ENCODE measurements around the gene FOXK2. TPM values are rescaled to one million over a fixed set of nuclear protein-coding genes. Genes with fewer than 3 reads are reported as not detected.

FOXK2 gene
- total and polyA plus RNA-seq, 2 donors (not counting 1 experiment from before 2014, with no cell fraction given), result 19.7 to 62.7 TPM

- peaks cover 51% of the 10 kb centered on the region for H3K4me1 Mint-ChIP-seq
- H3K9me3 ChIP-seq (ENCODE audit: control extremely low read depth in 1 of 3, control insufficient read depth in 2 of 3, insufficient read depth in 1 of 3, low read length in 2 of 3), result peaks cover 0 to 6% (median 0%) of the 10 kb centered on the region in 3 donors
- no peaks in the 10 kb centered on the region for H3K79me2 ChIP-seq (ENCODE audit: control insufficient read depth, insufficient read depth, low read length)
- ATAC-seq (ENCODE audit: low read depth), result no peak
- H3K4me2 ChIP-seq (replicated peaks; ENCODE audit: low read depth, low read length, poor library complexity, severe bottlenecking), result peak overlapping the region; percentile 79
- H2AFZ ChIP-seq (ENCODE audit: insufficient read depth, low read depth, low read length, poor library complexity, severe bottlenecking), result peak overlapping the region; percentile 34
- H3K36me3 ChIP-seq (replicated peaks in 1 of 2; ENCODE audit: control extremely low read depth in 1 of 2, control insufficient read depth in 1 of 2, extremely low read depth in 1 of 2, insufficient read depth in 2 of 2, low read length in 1 of 2), result peaks cover 0 to 19% of the 10 kb centered on the region in 2 experiments
- no peaks in the 10 kb centered on the region for H3K27me3 Mint-ChIP-seq
- no peak overlapping the region for H3K9ac ChIP-seq (ENCODE audit: low read length)
- H3K4me3 ChIP-seq (ENCODE audit: control extremely low read depth in 1 of 5, extremely low read depth in 1 of 5, insufficient read depth in 1 of 5, low read depth in 2 of 5, low read length in 4 of 5), result no peak overlapping the region
- H3K27ac Mint-ChIP-seq, result peak overlapping the region; percentile 74
- no peaks in the 10 kb centered on the region for H3K9me3 Mint-ChIP-seq (ENCODE audit: insufficient read depth)
- H3K4me1 ChIP-seq (ENCODE audit: control insufficient read depth in 2 of 2, insufficient read depth in 2 of 2, low read length in 2 of 2), result peaks cover 27 to 53% of the 10 kb centered on the region in 2 donors
- H3K4me3 Mint-ChIP-seq, result peak overlapping the region; percentile 77
- WGBS (ENCODE audit: insufficient coverage), result 75% methylated on average over 9 of the region's 9 CpGs
- H4K20me1 ChIP-seq (ENCODE audit: control insufficient read depth, insufficient read depth, low read length, poor library complexity, severe bottlenecking), result no peaks in the 10 kb centered on the region
- POLR2A ChIA-PET, result interaction anchor here (1.0 kb wide), 1 partner anchor 12 kb away, joined by 3 read pairs; no protein-coding TSS in a partner anchor
- H3K27ac ChIP-seq (ENCODE audit: low read length in 2 of 2), result peak overlapping the region; percentile 65 to 66
- no peak for TF ChIP-seq CTCF (IDR thresholded peaks at IDR 0.05)
- TF ChIP-seq EZH2 (IDR thresholded peaks at IDR 0.05; ENCODE audit: borderline replicate concordance, insufficient read depth, low read depth, low read length, poor library complexity, severe bottlenecking), result no peak
- intact Hi-C loops (cut with micrococcal nuclease), result loop anchor here (2.0 kb wide), 1 partner anchor 174 kb away; the partner anchor contains the start of genes HEXD and OGFOD3
- no peak for DNase-seq
- CTCF ChIA-PET, result no interaction called here
- H3K27me3 ChIP-seq (replicated peaks in 1 of 4; ENCODE audit: control extremely low read depth in 1 of 4, control insufficient read depth in 3 of 4, insufficient read depth in 4 of 4, low read length in 3 of 4), result no peaks in the 10 kb centered on the region
Measured at GRCh38 chr17:82592289-82592766, 72.8 kb downstream of the FOXK2 start.

Measured in B cell (primary cell).